ENCODE data around the gene FNDC7. TPM values are rescaled to one million over a fixed set of nuclear protein-coding genes. Genes with fewer than 3 reads are reported as not detected.

The FNDC7 gene
- total and polyA plus RNA-seq, 7 donors = not detected

- peak; percentile 99 for DNase-seq
- H3K36me3 ChIP-seq = no peaks in the 10 kb centered on the region
- H3K27ac ChIP-seq = peak within 1 kb of the TSS; percentile 92 to 99 (median 98)
- H3K4me3 ChIP-seq = peak within 1 kb of the TSS; percentile 68 to 95 (median 86)
- WGBS, 2 donors = 0% methylated on average over 75 of the region's 75 CpGs
- no peaks in the 10 kb centered on the region for H3K27me3 ChIP-seq
- H3K9me3 ChIP-seq = no peaks in the 10 kb centered on the region
- intact Hi-C loops (cut with DNase I) = loop anchor here (1.0 to 5.0 kb wide), 4 partner anchors 54 to 188 kb away; partner anchors contain the start of genes GPSM2 and PRPF38B
- peaks cover 0 to 39% (median 22%) of the 10 kb centered on the region in 4 donors for H3K4me1 ChIP-seq
- TF ChIP-seq CTCF (IDR thresholded peaks at IDR 0.05) = peak; percentile 87 to 93 (median 90)
- peak; percentile 99 to 100 (median 99) for TF ChIP-seq POLR2AphosphoS5 (IDR thresholded peaks at IDR 0.05)
- peak in 2 of 4 donors; percentile 21 to 69 for TF ChIP-seq EP300 (IDR thresholded peaks at IDR 0.05)
- peak; percentile 97 to 99 for TF ChIP-seq POLR2A (IDR thresholded peaks at IDR 0.05)
Observed at GRCh38 chr1:108746382-108747170, 33.9 kb downstream of the FNDC7 start, which contains the start of gene STXBP3. Gene STXBP3, plus strand, starts transcription at chr1:108746674. Its CDS starts 64 bp downstream, at chr1:108746738.

- H3K4me3 ChIP-seq = peak overlapping the region; percentile 68 to 95 (median 86)
- 1% methylated on average over 15 of the region's 15 CpGs for WGBS, 2 donors
- intact Hi-C loops (cut with DNase I) = loop anchor here (1.0 to 5.0 kb wide), 4 partner anchors 55 to 189 kb away; partner anchors contain the start of genes GPSM2 and PRPF38B
- TF ChIP-seq CTCF (IDR thresholded peaks at IDR 0.05) (no peak), POLR2A (IDR thresholded peaks at IDR 0.05) (peak; percentile 67 to 82), EP300 (IDR thresholded peaks at IDR 0.05) (no peak), POLR2AphosphoS5 (IDR thresholded peaks at IDR 0.05) (peak; percentile 77 to 95 (median 93))
- H3K27me3 ChIP-seq = no peaks in the 10 kb centered on the region
- H3K4me1 ChIP-seq = peaks cover 0 to 42% (median 23%) of the 10 kb centered on the region in 4 donors
- peak overlapping the region; percentile 92 to 99 (median 98) for H3K27ac ChIP-seq
- peaks cover 0 to 1% (median 0%) of the 10 kb centered on the region in 4 donors for H3K36me3 ChIP-seq
- no peaks in the 10 kb centered on the region for H3K9me3 ChIP-seq
- peak; percentile 95 for DNase-seq
Observed at GRCh38 chr1:108747171-108747850, 34.6 kb downstream of the FNDC7 start.

- intact Hi-C loops (cut with DNase I) = loop anchor here (1.0 to 5.0 kb wide), 4 partner anchors 56 to 189 kb away; partner anchors contain the start of genes GPSM2 and PRPF38B
- H3K9me3 ChIP-seq = no peaks in the 10 kb centered on the region
- 79 to 86% methylated on average over 3 of the region's 3 CpGs for WGBS, 2 donors
- H3K27me3 ChIP-seq = no peaks in the 10 kb centered on the region
- peaks cover 0 to 47% (median 24%) of the 10 kb centered on the region in 4 donors for H3K4me1 ChIP-seq
- no peak for TF ChIP-seq CTCF (IDR thresholded peaks at IDR 0.05)
- TF ChIP-seq EP300 (IDR thresholded peaks at IDR 0.05) = no peak
- no peak for TF ChIP-seq POLR2AphosphoS5 (IDR thresholded peaks at IDR 0.05)
- TF ChIP-seq POLR2A (IDR thresholded peaks at IDR 0.05) = no peak
- H3K4me3 ChIP-seq = peak overlapping the region in 3 of 4 donors; percentile 68 to 87 (median 85)
- peak overlapping the region; percentile 92 to 99 (median 98) for H3K27ac ChIP-seq
- H3K36me3 ChIP-seq = peaks cover 0 to 7% (median 2%) of the 10 kb centered on the region in 4 donors
- no peak for DNase-seq
Observed at GRCh38 chr1:108747898-108748297, 35.2 kb downstream of the FNDC7 start.

- TF ChIP-seq POLR2AphosphoS5 (IDR thresholded peaks at IDR 0.05) (no peak), CTCF (IDR thresholded peaks at IDR 0.05) (no peak), EP300 (IDR thresholded peaks at IDR 0.05) (no peak), POLR2A (IDR thresholded peaks at IDR 0.05) (no peak)
- no peaks in the 10 kb centered on the region for H3K9me3 ChIP-seq
- no peaks in the 10 kb centered on the region for H3K27me3 ChIP-seq
- intact Hi-C loops (cut with DNase I) = loop anchor here (5.0 kb wide), 2 partner anchors 128 to 148 kb away; partner anchors contain the start of gene GPSM2
- no peak for DNase-seq
- H3K4me3 ChIP-seq = no peak overlapping the region
- H3K27ac ChIP-seq = no peak overlapping the region
- H3K4me1 ChIP-seq = peaks cover 0 to 47% (median 24%) of the 10 kb centered on the region in 4 donors
- WGBS, 2 donors = 89% methylated on average over 4 of the region's 4 CpGs
- H3K36me3 ChIP-seq = peaks cover 0 to 19% (median 2%) of the 10 kb centered on the region in 4 donors
Observed at GRCh38 chr1:108749081-108749480, 36.4 kb downstream of the FNDC7 start.
